GM23338 (cell line): ENCODE measurements around the gene UNC45A. TPM values are rescaled to one million over a fixed set of nuclear protein-coding genes. Genes with fewer than 3 reads are reported as not detected.

Experiments used
- ATAC-seq: fragments of 200-7000 bp; cut with Tn5 transposase; 3 replicates; pipeline ENCODE4 v1.9.1; 2020
- DNase-seq: peaks from one replicate; pipeline ENCODE4 v3.0.0-alpha.2; 2015; ENCODE audit warnings: low spot score
- H2AFZ ChIP-seq: fragments of 200-600 bp; sonication (generic); 2 replicates; pipeline ENCODE4 v1.8.0; 2016; ENCODE audit warnings: antibody characterized with exemption, mild to moderate bottlenecking, moderate library complexity
- H3F3A ChIP-seq: fragments of 200-600 bp; sonication (generic); replicated peaks from 2 replicates; pipeline ENCODE4 v1.8.0; 2017; ENCODE audit warnings: antibody characterized with exemption, mixed run types, low read depth
- H3K27ac ChIP-seq: fragments of 200-600 bp; sonication (generic); 2 replicates; pipeline ENCODE4 v1.6.1; 2016; ENCODE audit warnings: low read depth
- H3K27me3 ChIP-seq: fragments of 200-600 bp; sonication (generic); 2 replicates; pipeline ENCODE4 v1.8.0; 2016; ENCODE audit warnings: mild to moderate bottlenecking, mixed run types, moderate library complexity; ENCODE audit not compliant: insufficient read depth
- H3K36me3 ChIP-seq: fragments of 200-600 bp; sonication (generic); 2 replicates; pipeline ENCODE4 v1.8.0; 2016; ENCODE audit warnings: mild to moderate bottlenecking; ENCODE audit not compliant: insufficient read depth
- H3K4me1 ChIP-seq: fragments of 200-600 bp; sonication (generic); 2 replicates; pipeline ENCODE4 v1.8.0; 2016; ENCODE audit warnings: mild to moderate bottlenecking, moderate library complexity; ENCODE audit not compliant: insufficient read depth
- H3K4me2 ChIP-seq: fragments of 200-600 bp; sonication (generic); 2 replicates; pipeline ENCODE4 v1.7.1; 2017; ENCODE audit warnings: mixed run types
- H3K4me3 ChIP-seq: fragments of 200-600 bp; sonication (generic); 2 replicates; pipeline ENCODE4 v1.6.1; 2016; ENCODE audit warnings: mixed run types
- H3K79me2 ChIP-seq: fragments of 200-600 bp; sonication (generic); replicated peaks from 2 replicates; pipeline ENCODE4 v1.8.0; 2017; ENCODE audit warnings: mild to moderate bottlenecking; ENCODE audit not compliant: insufficient read depth
- H3K9me2 ChIP-seq: fragments of 200-600 bp; sonication (generic); 2 replicates; pipeline ENCODE4 v1.8.0; 2017; ENCODE audit not compliant: insufficient read depth
- H4K20me1 ChIP-seq: fragments of 200-600 bp; sonication (generic); replicated peaks from 2 replicates; pipeline ENCODE4 v1.8.0; 2017; ENCODE audit warnings: mild to moderate bottlenecking; ENCODE audit not compliant: insufficient read depth
- H3K27ac Mint-ChIP-seq: 2 replicates; pipeline ENCODE4 v1.8.0; 2020; ENCODE audit warnings: inconsistent platforms, mild to moderate bottlenecking, moderate library complexity, mixed read lengths
- H3K27me3 Mint-ChIP-seq: 3 replicates; pipeline ENCODE4 v1.8.0; 2022; ENCODE audit warnings: low read depth, mild to moderate bottlenecking, moderate library complexity, mixed read lengths, inconsistent platforms; ENCODE audit not compliant: insufficient read depth, poor library complexity
- H3K36me3 Mint-ChIP-seq: 3 replicates; pipeline ENCODE4 v1.8.0; 2021; ENCODE audit warnings: low read depth, mild to moderate bottlenecking, inconsistent platforms, moderate library complexity, mixed read lengths
- H3K4me1 Mint-ChIP-seq: 3 replicates; pipeline ENCODE4 v1.8.0; 2020; ENCODE audit warnings: mild to moderate bottlenecking, inconsistent platforms, mixed read lengths
- H3K4me3 Mint-ChIP-seq: 3 replicates; pipeline ENCODE4 v1.8.0; 2021; ENCODE audit warnings: moderate library complexity, mild to moderate bottlenecking, inconsistent platforms, mixed read lengths
- H3K9me3 Mint-ChIP-seq: 3 replicates; pipeline ENCODE4 v1.8.0; 2020; ENCODE audit warnings: moderate library complexity, mild to moderate bottlenecking, inconsistent platforms, mixed read lengths
- EZH2 ChIP-seq: fragments of 200-600 bp; sonication (generic); IDR thresholded peaks from one replicate; pipeline ENCODE4 v1.8.0; 2017; ENCODE audit warnings: antibody characterized with exemption, mild to moderate bottlenecking, low read depth; ENCODE audit not compliant: unreplicated experiment
- NANOG ChIP-seq: IDR thresholded peaks from 2 replicates; pipeline ENCODE4 v1.6.1; 2016; ENCODE audit warnings: antibody characterized with exemption, borderline replicate concordance
- POLR2AphosphoS5 ChIP-seq: IDR thresholded peaks from 2 replicates; pipeline ENCODE4 v1.6.1; 2016; ENCODE audit warnings: antibody characterized with exemption, low read depth
- STAT1 ChIP-seq: IDR thresholded peaks from one replicate; pipeline ENCODE4 v1.6.1; 2016; ENCODE audit warnings: antibody characterized with exemption; ENCODE audit not compliant: unreplicated experiment
- polyA plus RNA-seq: library from polyadenylated mRNA; unstranded; fragments of >200 nt; fragmentation: Nextera tagmentation; extraction: Ambion mirVana; gene quantifications from 2 replicates; pipeline ENCODE4 v1.2.1, GENCODE V29; 2016
- total RNA-seq: library from RNA; depleted of rRNA; stranded (reverse); fragments of >200 nt; shearing (Covaris generic); gene quantifications from 2 replicates; pipeline ENCODE4 v1.2.3, GENCODE V29; 2014
- TF ChIP-seq, protein P1 (sequence below): fragments of 250-450 bp; sonication (Bioruptor Pico); IDR thresholded peaks from 2 replicates; pipeline ENCODE4 v1.5.0; 2020; ENCODE audit warnings: mild to moderate bottlenecking, moderate library complexity
- TF ChIP-seq, protein P2 (sequence below): IDR thresholded peaks from one replicate; pipeline ENCODE4 v1.6.1; 2018; ENCODE audit warnings: antibody characterized with exemption; ENCODE audit not compliant: unreplicated experiment
- TF ChIP-seq, protein P3 (sequence below), 2 experiments: fragments of 200-600 bp in 1 of 2; sonication (generic) in 1 of 2; conservative IDR thresholded peaks; 2 replicates each; pipeline versions ENCODE4 v1.5.1 to v1.6.1; 2016 to 2017; ENCODE audit warnings: antibody characterized with exemption in 2 of 2, low read depth in 2 of 2, mild to moderate bottlenecking in 2 of 2, moderate library complexity in 1 of 2

Gene UNC45A
- total and polyA plus RNA-seq, 2 experiments from 2014 or later = 40.2 to 86.8 TPM

DNA sequence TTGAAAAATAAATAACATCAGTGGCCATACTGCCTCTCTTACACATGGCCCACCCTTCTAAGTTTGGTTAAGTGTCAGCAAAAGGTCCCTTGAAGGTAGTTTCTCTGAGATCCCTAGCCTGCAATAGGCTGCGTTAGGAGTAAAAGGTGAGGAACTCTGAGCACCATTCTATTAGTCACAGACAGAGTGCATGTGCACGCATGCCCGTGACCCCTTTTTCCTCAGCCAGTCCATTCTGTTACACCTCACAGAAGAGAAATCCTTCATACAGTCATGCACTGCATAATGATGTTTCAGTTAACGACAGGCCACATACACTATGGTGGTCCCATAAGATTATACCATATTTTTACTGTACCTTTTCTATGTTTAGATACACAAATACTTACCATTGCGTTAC lies 32.1 kb downstream of the UNC45A start:
- no peak overlapping the region for H3K27ac ChIP-seq
- H3K4me1 Mint-ChIP-seq = no peaks in the 10 kb centered on the region
- no peaks in the 10 kb centered on the region for H3K9me3 Mint-ChIP-seq
- DNase-seq (no peak), ATAC-seq (no peak)
- H3K27me3 ChIP-seq = no peaks in the 10 kb centered on the region
- H3K36me3 Mint-ChIP-seq = peaks cover 79% of the 10 kb centered on the region
- H3K36me3 ChIP-seq = peaks cover 73% of the 10 kb centered on the region
- no peak overlapping the region for H3K4me3 Mint-ChIP-seq
- no peaks in the 10 kb centered on the region for H3K4me1 ChIP-seq
- no peak overlapping the region for H3K27ac Mint-ChIP-seq
- H3K4me2 ChIP-seq = no peak overlapping the region
- no peak overlapping the region for H3K4me3 ChIP-seq
- H2AFZ ChIP-seq = no peak overlapping the region
- H3K9me2 ChIP-seq = no peaks in the 10 kb centered on the region
- peaks cover 4% of the 10 kb centered on the region for H3K27me3 Mint-ChIP-seq
- H3F3A ChIP-seq = peaks cover 6% of the 10 kb centered on the region; the same call in 1 of the 2 replicates
- H4K20me1 ChIP-seq = peaks cover 21% of the 10 kb centered on the region
- TF ChIP-seq STAT1 (no peak), POLR2AphosphoS5 (no peak), NANOG (no peak), EZH2 (no peak)
- TF ChIP-seq, protein P1, sequence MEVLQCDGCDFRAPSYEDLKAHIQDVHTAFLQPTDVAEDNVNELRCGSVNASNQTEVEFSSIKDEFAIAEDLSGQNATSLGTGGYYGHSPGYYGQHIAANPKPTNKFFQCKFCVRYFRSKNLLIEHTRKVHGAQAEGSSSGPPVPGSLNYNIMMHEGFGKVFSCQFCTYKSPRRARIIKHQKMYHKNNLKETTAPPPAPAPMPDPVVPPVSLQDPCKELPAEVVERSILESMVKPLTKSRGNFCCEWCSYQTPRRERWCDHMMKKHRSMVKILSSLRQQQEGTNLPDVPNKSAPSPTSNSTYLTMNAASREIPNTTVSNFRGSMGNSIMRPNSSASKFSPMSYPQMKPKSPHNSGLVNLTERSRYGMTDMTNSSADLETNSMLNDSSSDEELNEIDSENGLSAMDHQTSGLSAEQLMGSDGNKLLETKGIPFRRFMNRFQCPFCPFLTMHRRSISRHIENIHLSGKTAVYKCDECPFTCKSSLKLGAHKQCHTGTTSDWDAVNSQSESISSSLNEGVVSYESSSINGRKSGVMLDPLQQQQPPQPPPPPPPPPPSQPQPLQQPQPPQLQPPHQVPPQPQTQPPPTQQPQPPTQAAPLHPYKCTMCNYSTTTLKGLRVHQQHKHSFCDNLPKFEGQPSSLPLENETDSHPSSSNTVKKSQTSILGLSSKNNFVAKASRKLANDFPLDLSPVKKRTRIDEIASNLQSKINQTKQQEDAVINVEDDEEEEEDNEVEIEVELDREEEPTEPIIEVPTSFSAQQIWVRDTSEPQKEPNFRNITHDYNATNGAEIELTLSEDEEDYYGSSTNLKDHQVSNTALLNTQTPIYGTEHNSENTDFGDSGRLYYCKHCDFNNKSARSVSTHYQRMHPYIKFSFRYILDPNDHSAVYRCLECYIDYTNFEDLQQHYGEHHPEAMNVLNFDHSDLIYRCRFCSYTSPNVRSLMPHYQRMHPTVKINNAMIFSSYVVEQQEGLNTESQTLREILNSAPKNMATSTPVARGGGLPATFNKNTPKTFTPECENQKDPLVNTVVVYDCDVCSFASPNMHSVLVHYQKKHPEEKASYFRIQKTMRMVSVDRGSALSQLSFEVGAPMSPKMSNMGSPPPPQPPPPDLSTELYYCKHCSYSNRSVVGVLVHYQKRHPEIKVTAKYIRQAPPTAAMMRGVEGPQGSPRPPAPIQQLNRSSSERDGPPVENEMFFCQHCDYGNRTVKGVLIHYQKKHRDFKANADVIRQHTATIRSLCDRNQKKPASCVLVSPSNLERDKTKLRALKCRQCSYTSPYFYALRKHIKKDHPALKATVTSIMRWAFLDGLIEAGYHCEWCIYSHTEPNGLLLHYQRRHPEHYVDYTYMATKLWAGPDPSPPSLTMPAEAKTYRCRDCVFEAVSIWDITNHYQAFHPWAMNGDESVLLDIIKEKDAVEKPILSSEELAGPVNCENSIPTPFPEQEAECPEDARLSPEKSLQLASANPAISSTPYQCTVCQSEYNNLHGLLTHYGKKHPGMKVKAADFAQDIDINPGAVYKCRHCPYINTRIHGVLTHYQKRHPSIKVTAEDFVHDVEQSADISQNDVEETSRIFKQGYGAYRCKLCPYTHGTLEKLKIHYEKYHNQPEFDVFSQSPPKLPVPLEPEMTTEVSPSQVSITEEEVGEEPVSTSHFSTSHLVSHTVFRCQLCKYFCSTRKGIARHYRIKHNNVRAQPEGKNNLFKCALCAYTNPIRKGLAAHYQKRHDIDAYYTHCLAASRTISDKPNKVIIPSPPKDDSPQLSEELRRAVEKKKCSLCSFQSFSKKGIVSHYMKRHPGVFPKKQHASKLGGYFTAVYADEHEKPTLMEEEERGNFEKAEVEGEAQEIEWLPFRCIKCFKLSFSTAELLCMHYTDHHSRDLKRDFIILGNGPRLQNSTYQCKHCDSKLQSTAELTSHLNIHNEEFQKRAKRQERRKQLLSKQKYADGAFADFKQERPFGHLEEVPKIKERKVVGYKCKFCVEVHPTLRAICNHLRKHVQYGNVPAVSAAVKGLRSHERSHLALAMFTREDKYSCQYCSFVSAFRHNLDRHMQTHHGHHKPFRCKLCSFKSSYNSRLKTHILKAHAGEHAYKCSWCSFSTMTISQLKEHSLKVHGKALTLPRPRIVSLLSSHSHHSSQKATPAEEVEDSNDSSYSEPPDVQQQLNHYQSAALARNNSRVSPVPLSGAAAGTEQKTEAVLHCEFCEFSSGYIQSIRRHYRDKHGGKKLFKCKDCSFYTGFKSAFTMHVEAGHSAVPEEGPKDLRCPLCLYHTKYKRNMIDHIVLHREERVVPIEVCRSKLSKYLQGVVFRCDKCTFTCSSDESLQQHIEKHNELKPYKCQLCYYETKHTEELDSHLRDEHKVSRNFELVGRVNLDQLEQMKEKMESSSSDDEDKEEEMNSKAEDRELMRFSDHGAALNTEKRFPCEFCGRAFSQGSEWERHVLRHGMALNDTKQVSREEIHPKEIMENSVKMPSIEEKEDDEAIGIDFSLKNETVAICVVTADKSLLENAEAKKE (CRISPR knock-in tag) = no peak
- TF ChIP-seq, protein P2, sequence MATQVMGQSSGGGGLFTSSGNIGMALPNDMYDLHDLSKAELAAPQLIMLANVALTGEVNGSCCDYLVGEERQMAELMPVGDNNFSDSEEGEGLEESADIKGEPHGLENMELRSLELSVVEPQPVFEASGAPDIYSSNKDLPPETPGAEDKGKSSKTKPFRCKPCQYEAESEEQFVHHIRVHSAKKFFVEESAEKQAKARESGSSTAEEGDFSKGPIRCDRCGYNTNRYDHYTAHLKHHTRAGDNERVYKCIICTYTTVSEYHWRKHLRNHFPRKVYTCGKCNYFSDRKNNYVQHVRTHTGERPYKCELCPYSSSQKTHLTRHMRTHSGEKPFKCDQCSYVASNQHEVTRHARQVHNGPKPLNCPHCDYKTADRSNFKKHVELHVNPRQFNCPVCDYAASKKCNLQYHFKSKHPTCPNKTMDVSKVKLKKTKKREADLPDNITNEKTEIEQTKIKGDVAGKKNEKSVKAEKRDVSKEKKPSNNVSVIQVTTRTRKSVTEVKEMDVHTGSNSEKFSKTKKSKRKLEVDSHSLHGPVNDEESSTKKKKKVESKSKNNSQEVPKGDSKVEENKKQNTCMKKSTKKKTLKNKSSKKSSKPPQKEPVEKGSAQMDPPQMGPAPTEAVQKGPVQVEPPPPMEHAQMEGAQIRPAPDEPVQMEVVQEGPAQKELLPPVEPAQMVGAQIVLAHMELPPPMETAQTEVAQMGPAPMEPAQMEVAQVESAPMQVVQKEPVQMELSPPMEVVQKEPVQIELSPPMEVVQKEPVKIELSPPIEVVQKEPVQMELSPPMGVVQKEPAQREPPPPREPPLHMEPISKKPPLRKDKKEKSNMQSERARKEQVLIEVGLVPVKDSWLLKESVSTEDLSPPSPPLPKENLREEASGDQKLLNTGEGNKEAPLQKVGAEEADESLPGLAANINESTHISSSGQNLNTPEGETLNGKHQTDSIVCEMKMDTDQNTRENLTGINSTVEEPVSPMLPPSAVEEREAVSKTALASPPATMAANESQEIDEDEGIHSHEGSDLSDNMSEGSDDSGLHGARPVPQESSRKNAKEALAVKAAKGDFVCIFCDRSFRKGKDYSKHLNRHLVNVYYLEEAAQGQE = no peak
- TF ChIP-seq, protein P3, sequence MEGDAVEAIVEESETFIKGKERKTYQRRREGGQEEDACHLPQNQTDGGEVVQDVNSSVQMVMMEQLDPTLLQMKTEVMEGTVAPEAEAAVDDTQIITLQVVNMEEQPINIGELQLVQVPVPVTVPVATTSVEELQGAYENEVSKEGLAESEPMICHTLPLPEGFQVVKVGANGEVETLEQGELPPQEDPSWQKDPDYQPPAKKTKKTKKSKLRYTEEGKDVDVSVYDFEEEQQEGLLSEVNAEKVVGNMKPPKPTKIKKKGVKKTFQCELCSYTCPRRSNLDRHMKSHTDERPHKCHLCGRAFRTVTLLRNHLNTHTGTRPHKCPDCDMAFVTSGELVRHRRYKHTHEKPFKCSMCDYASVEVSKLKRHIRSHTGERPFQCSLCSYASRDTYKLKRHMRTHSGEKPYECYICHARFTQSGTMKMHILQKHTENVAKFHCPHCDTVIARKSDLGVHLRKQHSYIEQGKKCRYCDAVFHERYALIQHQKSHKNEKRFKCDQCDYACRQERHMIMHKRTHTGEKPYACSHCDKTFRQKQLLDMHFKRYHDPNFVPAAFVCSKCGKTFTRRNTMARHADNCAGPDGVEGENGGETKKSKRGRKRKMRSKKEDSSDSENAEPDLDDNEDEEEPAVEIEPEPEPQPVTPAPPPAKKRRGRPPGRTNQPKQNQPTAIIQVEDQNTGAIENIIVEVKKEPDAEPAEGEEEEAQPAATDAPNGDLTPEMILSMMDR (conservative IDR thresholded peaks at IDR 0.05; ENCODE audit: low read depth in 2 of 2) = no peak
- no peaks in the 10 kb centered on the region; the same call in 1 of the 2 replicates for H3K79me2 ChIP-seq
